H1 (cell line): ENCODE results near the gene SLC25A47. TPM values are rescaled to one million over a fixed set of nuclear protein-coding genes. Genes with fewer than 3 reads are reported as not detected.

ENCODE experiments used
- CTCF ChIA-PET: fragments of 300-600 bp; sonication (Branson Sonifier 250); formaldehyde crosslinking; loops from one replicate; lab custom pipeline; 2021; ENCODE audit not compliant: partially characterized antibody; lab: Charles Lee
- POLR2A ChIA-PET: fragments of 300-600 bp; sonication (Branson Sonifier 250); formaldehyde crosslinking; loops from one replicate; lab custom pipeline; 2021; ENCODE audit warnings: inconsistent platforms; ENCODE audit not compliant: partially characterized antibody; lab: Charles Lee
- DNase-seq, 2 experiments: peaks; one replicate each; pipeline versions ENCODE4 v3.0.0 to v3.0.0-alpha.2; 2010 to 2022; ENCODE audit warnings: low spot score in 2 of 2, low read depth in 1 of 2, mixed read lengths in 1 of 2
- FAIRE-seq: peaks from 2 replicates; lab custom pipeline; 2011; peaks lifted over from hg19 to GRCh38; lab: Jason Lieb, UNC
- H2AFZ ChIP-seq: 2 replicates; pipeline ENCODE4 v1.8.1; 2012; ENCODE audit warnings: low read length, inconsistent platforms
- H2AK5ac ChIP-seq: 2 replicates; pipeline ENCODE4 v1.6.1; 2013; ENCODE audit warnings: low read depth, low read length
- H2BK120ac ChIP-seq: replicated peaks from 2 replicates; pipeline ENCODE3; 2013; ENCODE audit warnings: low read depth, low read length, inconsistent platforms
- H2BK12ac ChIP-seq: 2 replicates; pipeline ENCODE4 v1.6.1; 2013; ENCODE audit warnings: low read depth, low read length
- H2BK15ac ChIP-seq: 2 replicates; pipeline ENCODE4 v1.6.1; 2013; ENCODE audit warnings: low read length
- H2BK20ac ChIP-seq: 2 replicates; pipeline ENCODE4 v1.6.1; 2013; ENCODE audit warnings: low read length
- H2BK5ac ChIP-seq: 2 replicates; pipeline ENCODE4 v1.6.1; 2013; ENCODE audit warnings: low read depth, low read length
- H3K14ac ChIP-seq: 2 replicates; pipeline ENCODE4 v1.6.1; 2013; ENCODE audit warnings: inconsistent platforms; ENCODE audit not compliant: insufficient read length
- H3K18ac ChIP-seq: 2 replicates; pipeline ENCODE4 v1.6.1; 2013; ENCODE audit warnings: low read length; ENCODE audit errors: extremely low read depth
- H3K23ac ChIP-seq: 2 replicates; pipeline ENCODE4 v1.6.1; 2013; ENCODE audit warnings: inconsistent platforms; ENCODE audit not compliant: insufficient read length
- H3K23me2 ChIP-seq: 2 replicates; pipeline ENCODE4 v1.6.1; 2013; ENCODE audit warnings: low read depth, low read length
- H3K27ac ChIP-seq: 2 replicates; pipeline ENCODE4 v1.6.1; 2011; ENCODE audit warnings: low read depth, low read length, inconsistent platforms
- H3K27me3 ChIP-seq, 4 experiments: replicated peaks in 1 of 4; 1 replicate in 1 of 4; 2 replicates in 3 of 4; pipeline versions ENCODE4 v1.6.1 to v1.8.1; 2011 to 2013; ENCODE audit warnings: low read length in 3 of 4, mild to moderate bottlenecking in 3 of 4, inconsistent platforms in 2 of 4, mixed read lengths in 2 of 4, moderate library complexity in 1 of 4; ENCODE audit not compliant: control insufficient read depth in 3 of 4, insufficient read depth in 3 of 4; ENCODE audit errors: extremely low read depth in 1 of 4
- H3K36me3 ChIP-seq, 4 experiments: 2 replicates each; pipeline versions ENCODE4 v1.6.1 to v1.8.1; 2011 to 2013; ENCODE audit warnings: mild to moderate bottlenecking in 4 of 4, low read length in 3 of 4, moderate library complexity in 2 of 4, control low read depth in 1 of 4, inconsistent platforms in 1 of 4; ENCODE audit not compliant: insufficient read depth in 4 of 4, control insufficient read depth in 2 of 4
- H3K4ac ChIP-seq: replicated peaks from 2 replicates; pipeline ENCODE3; 2013; ENCODE audit warnings: low read length, low read depth, mixed read lengths, inconsistent platforms; ENCODE audit not compliant: insufficient read length
- H3K4me1 ChIP-seq, 4 experiments: replicated peaks in 1 of 4; 1 replicate in 1 of 4; 2 replicates in 3 of 4; pipeline versions ENCODE4 v1.6.1 to v1.8.1; 2011 to 2013; ENCODE audit warnings: low read length in 3 of 4, inconsistent platforms in 2 of 4, mixed read lengths in 1 of 4; ENCODE audit not compliant: insufficient read depth in 4 of 4, control insufficient read depth in 3 of 4
- H3K4me2 ChIP-seq, 2 experiments: 2 replicates each; pipeline versions ENCODE4 v1.6.1 to v1.8.1; 2011 to 2013; ENCODE audit warnings: low read depth in 2 of 2, low read length in 2 of 2, control low read depth in 1 of 2, inconsistent platforms in 1 of 2, mild to moderate bottlenecking in 1 of 2; ENCODE audit not compliant: insufficient read depth in 1 of 2
- H3K4me3 ChIP-seq, 4 experiments: fragments of 200-600, 300-600 bp in 1 of 4; sonication (generic), shearing (Covaris generic), sonication (Bioruptor Twin) in 1 of 4; 2 replicates each; pipeline versions ENCODE4 v1.5.1 to v1.8.1; 2011 to 2016; ENCODE audit warnings: low read length in 4 of 4, low read depth in 3 of 4, control low read depth in 2 of 4, inconsistent platforms in 2 of 4, mild to moderate bottlenecking in 2 of 4, mixed read lengths in 1 of 4, moderate library complexity in 1 of 4; ENCODE audit not compliant: insufficient read depth in 2 of 4; ENCODE audit errors: extremely low read depth in 1 of 4
- H3K56ac ChIP-seq: replicated peaks from 2 replicates; pipeline ENCODE3; 2013; ENCODE audit warnings: low read depth, mild to moderate bottlenecking, mixed read lengths, low read length, inconsistent platforms; ENCODE audit not compliant: insufficient read length
- H3K79me1 ChIP-seq: 2 replicates; pipeline ENCODE4 v1.6.1; 2013; ENCODE audit warnings: low read depth, low read length, control low read depth
- H3K79me2 ChIP-seq, 2 experiments: 2 replicates each; pipeline versions ENCODE4 v1.6.1 to v1.8.1; 2012 to 2013; ENCODE audit warnings: low read length in 2 of 2, mild to moderate bottlenecking in 2 of 2, inconsistent platforms in 1 of 2; ENCODE audit not compliant: insufficient read depth in 2 of 2, control insufficient read depth in 1 of 2
- H3K9ac ChIP-seq, 4 experiments: replicated peaks in 1 of 4; 1 replicate in 1 of 4; 2 replicates in 3 of 4; pipeline versions ENCODE4 v1.6.1 to v1.8.1; 2011 to 2013; ENCODE audit warnings: low read depth in 3 of 4, low read length in 3 of 4, control low read depth in 2 of 4, mild to moderate bottlenecking in 2 of 4, moderate library complexity in 2 of 4, inconsistent platforms in 1 of 4; ENCODE audit errors: extremely low read depth in 1 of 4
- H3K9me3 ChIP-seq, 2 experiments: 2 replicates each; pipeline versions ENCODE4 v1.6.1 to v1.8.1; 2012 to 2013; ENCODE audit warnings: mild to moderate bottlenecking in 2 of 2, moderate library complexity in 2 of 2, control low read depth in 1 of 2, inconsistent platforms in 1 of 2, low read depth in 1 of 2, low read length in 1 of 2, mixed read lengths in 1 of 2; ENCODE audit not compliant: insufficient read depth in 2 of 2
- H4K20me1 ChIP-seq, 2 experiments: replicated peaks in 1 of 2; 2 replicates each; pipeline versions ENCODE3 to v1.8.1; 2011 to 2013; ENCODE audit warnings: inconsistent platforms in 2 of 2, low read length in 2 of 2, mild to moderate bottlenecking in 1 of 2; ENCODE audit not compliant: insufficient read depth in 2 of 2, control insufficient read depth in 1 of 2
- H4K5ac ChIP-seq: 2 replicates; pipeline ENCODE4 v1.6.1; 2013; ENCODE audit warnings: low read length, low read depth, mixed read lengths, inconsistent platforms; ENCODE audit not compliant: insufficient read length
- H4K8ac ChIP-seq: 2 replicates; pipeline ENCODE4 v1.8.0; 2013; ENCODE audit warnings: mild to moderate bottlenecking, moderate library complexity, low read length, inconsistent platforms; ENCODE audit not compliant: insufficient read depth; ENCODE audit errors: extremely low read depth
- H4K91ac ChIP-seq: replicated peaks from 2 replicates; pipeline ENCODE3; 2013; ENCODE audit warnings: low read length, mixed read lengths, inconsistent platforms; ENCODE audit not compliant: insufficient read length
- CHD2 ChIP-seq: IDR thresholded peaks from 2 replicates; pipeline ENCODE4 v1.6.1; 2012; ENCODE audit warnings: low read length, improper control_type of control experiment
- CTCF ChIP-seq, 3 experiments: IDR thresholded peaks; 1 replicate in 2 of 3; 2 replicates in 1 of 3; pipeline versions ENCODE4 v1.5.1 to v1.6.1; 2011; ENCODE audit warnings: low read length in 3 of 3, mild to moderate bottlenecking in 3 of 3, inconsistent platforms in 2 of 3, low read depth in 1 of 3, moderate library complexity in 1 of 3; ENCODE audit not compliant: insufficient read depth in 1 of 3; ENCODE audit errors: control extremely low read depth in 1 of 3
- EP300 ChIP-seq, 2 experiments: IDR thresholded peaks; 1 replicate in 1 of 2; 2 replicates in 1 of 2; pipeline ENCODE4 v1.6.1; 2011 to 2012; ENCODE audit warnings: low read depth in 2 of 2, low read length in 2 of 2, mild to moderate bottlenecking in 2 of 2, borderline replicate concordance in 1 of 2, inconsistent platforms in 1 of 2, moderate library complexity in 1 of 2
- JUND ChIP-seq: IDR thresholded peaks from 2 replicates; pipeline ENCODE4 v1.6.1; 2011; ENCODE audit warnings: mild to moderate bottlenecking, improper control_type of control experiment, low read length
- POLR2AphosphoS5 ChIP-seq: IDR thresholded peaks from 2 replicates; pipeline ENCODE4 v1.6.1; 2011; ENCODE audit warnings: low read depth, low read length
- WGBS, 2 experiments: shearing (Covaris generic) in 1 of 2; methylation state at CpG; one replicate each; pipeline versions ENCODE4 v1.1.6 to v1.1.7; 2013 to 2015; ENCODE audit warnings: low lambda C conversion rate in 2 of 2, mixed read lengths in 2 of 2, inconsistent platforms in 1 of 2, low coverage in 1 of 2, missing lambda C conversion rate in 1 of 2; ENCODE audit not compliant: insufficient replicate concordance in 2 of 2, insufficient coverage in 1 of 2, insufficient read length in 1 of 2; ENCODE audit errors: extremely low coverage in 1 of 2, missing lambda C conversion rate in 1 of 2; 5-methylcytosine and 5-hydroxymethylcytosine counted together
- polyA plus RNA-seq, 7 experiments: library from polyadenylated mRNA; depleted of rRNA in 3 of 7; stranded (reverse) in 5 of 7; unstranded in 2 of 7; fragments of >200 nt in 5 of 7; fragments of 200-250 nt in 2 of 7; gene quantifications; 1 replicate in 5 of 7; 2 replicates in 1 of 7; 4 replicates in 1 of 7; pipeline versions ENCODE4 v1.2.1 to v1.2.3, GENCODE V29; 2011 to 2013; ENCODE audit warnings: missing spikeins in 2 of 7, mixed read lengths in 2 of 7
- total RNA-seq: library from RNA; stranded (reverse); fragmentation: NEBNext Ultra II Directional; extraction: Animal tissue kit (Norgen Biotek cat#: 25700); gene quantifications from 2 replicates; pipeline ENCODE4 v1.2.1, GENCODE V29; 2021

SLC25A47 gene
- total and polyA plus RNA-seq, 2 of the 8 experiments (the other 6 are each of a cell fraction or from before 2014, with no cell fraction given) = not detected

- ChIA-PET POLR2A (interaction anchor here (0.7 to 16.0 kb wide), 4 partner anchors 10 to 135 kb away, joined by 3 to 200 read pairs (median 3); partner anchors contain the start of gene SLC25A29), CTCF (interaction anchor here (0.7 to 2.4 kb wide), 6 partner anchors 12 to 363 kb away, joined by 3 to 8 read pairs (median 3); partner anchors contain the start of gene SLC25A29)
- H3K79me2 ChIP-seq = 0 out of 4 replicates have a peak, but pooled peaks cover 0 to 3% of the 10 kb centered on the region in 2 experiments
- H2BK5ac ChIP-seq = no peak overlapping the region
- H3K23me2 ChIP-seq = no peaks in the 10 kb centered on the region
- no peaks in the 10 kb centered on the region for H3K9me3 ChIP-seq
- H3K4me3 ChIP-seq = no peak overlapping the region
- no peak overlapping the region for H3K4ac ChIP-seq
- TF ChIP-seq CHD2 (no peak), EP300 (IDR thresholded peaks at IDR 0.05; ENCODE audit: borderline replicate concordance in 1 of 2, low read depth in 2 of 2, low read length in 2 of 2) (no peak), CTCF (IDR thresholded peaks at IDR 0.05; ENCODE audit: control extremely low read depth in 1 of 3, insufficient read depth in 1 of 3, low read depth in 1 of 3, low read length in 3 of 3) (no peak), JUND (no peak), POLR2AphosphoS5 (no peak)
- no peak overlapping the region for H3K14ac ChIP-seq
- H4K8ac ChIP-seq = no peak overlapping the region
- H4K91ac ChIP-seq = no peak overlapping the region
- H3K27me3 ChIP-seq = no peaks in the 10 kb centered on the region
- no peak overlapping the region for H4K5ac ChIP-seq
- no peak overlapping the region for H3K27ac ChIP-seq
- H3K9ac ChIP-seq = no peak overlapping the region
- H2AK5ac ChIP-seq = no peak overlapping the region
- peaks cover 0 to 7% (median 4%) of the 10 kb centered on the region in 4 experiments; a peak in 5 of 7 replicates for H3K4me1 ChIP-seq
- peaks cover 5 to 38% (median 20%) of the 10 kb centered on the region in 4 experiments; a peak in 7 of 8 replicates for H3K36me3 ChIP-seq
- no peak overlapping the region for H2AFZ ChIP-seq
- no peak overlapping the region for H2BK20ac ChIP-seq
- H3K18ac ChIP-seq = no peak overlapping the region
- no peak overlapping the region for H3K4me2 ChIP-seq
- H2BK120ac ChIP-seq = no peak overlapping the region
- H2BK15ac ChIP-seq = no peak overlapping the region
- H3K23ac ChIP-seq = no peak overlapping the region
- FAIRE-seq = no peak
- no peak overlapping the region for H3K56ac ChIP-seq
- DNase-seq = no peak
- no peak overlapping the region for H2BK12ac ChIP-seq
- 94% methylated on average over 12 of the region's 12 CpGs; no CpG with 5 or more reads in 1 of the 2 experiments for WGBS, 2 experiments
- no peaks in the 10 kb centered on the region for H3K79me1 ChIP-seq
- peaks cover 16 to 47% of the 10 kb centered on the region in 2 experiments for H4K20me1 ChIP-seq
Measured at GRCh38 chr14:100290607-100291304, 32.4 kb upstream of the SLC25A47 start.
